Panc1 (cell line): ENCODE measurements around the gene MRPS34. TPM values are rescaled to one million over a fixed set of nuclear protein-coding genes. Genes with fewer than 3 reads are reported as not detected.

Experiments
- ATAC-seq: fragments of 200-7000 bp; cut with Tn5 transposase; 2 replicates; pipeline ENCODE4 v1.9.1; 2020; ENCODE audit warnings: mild to moderate bottlenecking, moderate library complexity
- BruUV-seq: library from RNA; stranded (reverse); fragments of 400-500 nt; replicated peaks from 2 replicates; lab custom pipeline; 2021; lab: Mats Ljungman, UMichigan
- CTCF ChIA-PET: fragments of 300-600 bp; sonication (Branson Sonifier 250); formaldehyde crosslinking; loops from one replicate; lab custom pipeline; 2022; ENCODE audit warnings: antibody characterized with exemption; lab: Charles Lee
- POLR2A ChIA-PET: fragments of 300-600 bp; sonication (Branson Sonifier 250); formaldehyde crosslinking; loops from one replicate; lab custom pipeline; 2022; ENCODE audit warnings: antibody characterized with exemption; lab: Charles Lee
- DNase-seq: peaks from one replicate; pipeline ENCODE4 v3.0.0-alpha.2; 2010; ENCODE audit warnings: low read depth, low spot score
- H3K27ac ChIP-seq: 2 replicates; pipeline ENCODE4 v1.5.1; 2011; ENCODE audit warnings: mild to moderate bottlenecking, low read length, inconsistent platforms
- H3K27me3 ChIP-seq: fragments of 200-500 bp; sonication (Bioruptor generic); 2 replicates; pipeline ENCODE4 v1.6.0; 2014; ENCODE audit warnings: low read length, inconsistent platforms; ENCODE audit not compliant: control insufficient read depth, insufficient read depth
- H3K36me3 ChIP-seq: fragments of 200-500 bp; sonication (Bioruptor generic); 2 replicates; pipeline ENCODE4 v1.5.1; 2014; ENCODE audit warnings: inconsistent platforms, mild to moderate bottlenecking, low read length, moderate library complexity; ENCODE audit not compliant: control insufficient read depth, insufficient read depth
- H3K4me1 ChIP-seq: 2 replicates; pipeline ENCODE4 v1.5.1; 2011; ENCODE audit warnings: inconsistent platforms, mild to moderate bottlenecking, low read length, moderate library complexity; ENCODE audit not compliant: control insufficient read depth, insufficient read depth
- H3K4me3 ChIP-seq, 2 experiments: 2 replicates each; pipeline ENCODE4 v1.5.1; 2011 to 2012; ENCODE audit warnings: low read depth in 2 of 2, low read length in 2 of 2, mild to moderate bottlenecking in 2 of 2, inconsistent platforms in 1 of 2, moderate library complexity in 1 of 2
- H3K9me3 ChIP-seq: fragments of 200-500 bp; sonication (Bioruptor generic); 2 replicates; pipeline ENCODE4 v1.5.1; 2014; ENCODE audit warnings: low read depth, mild to moderate bottlenecking, inconsistent platforms, low read length, moderate library complexity; ENCODE audit not compliant: control insufficient read depth, insufficient read depth
- POLR2AphosphoS5 ChIP-seq: IDR thresholded peaks from 2 replicates; pipeline ENCODE4 v1.6.1; 2012; ENCODE audit warnings: mild to moderate bottlenecking, low read depth, low read length, moderate library complexity
- SIN3A ChIP-seq: IDR thresholded peaks from 2 replicates; pipeline ENCODE4 v1.6.1; 2012; ENCODE audit warnings: low read depth, mild to moderate bottlenecking, low read length, moderate library complexity, borderline replicate concordance; ENCODE audit not compliant: insufficient read depth
- TCF7L2 ChIP-seq: IDR thresholded peaks from 2 replicates; pipeline ENCODE4 v1.6.1; 2011; ENCODE audit warnings: mild to moderate bottlenecking, low read depth, low read length, inconsistent platforms
- in situ Hi-C: cut with HindIII; loops from 2 replicates; pipeline ENCODE4 v1.10.0; 2016; ENCODE audit warnings: low sequenced_read_pairs, low pct_unique_long_range_greater_than_20kb
- intact Hi-C: fragments of 100-400 bp; cut with micrococcal nuclease; formaldehyde crosslinking; loops from one replicate; pipeline ENCODE4 v1.10.0; 2022; ENCODE audit not compliant: unreplicated experiment
- total RNA-seq: library from RNA; stranded (reverse); gene quantifications from one replicate; pipeline ENCODE4 v1.2.1, GENCODE V29; 2021; ENCODE audit not compliant: unreplicated experiment
- TF ChIP-seq, protein P1 (sequence below): fragments of 450-650 bp; IDR thresholded peaks from 2 replicates; pipeline ENCODE4 v1.5.1; 2017; ENCODE audit warnings: mild to moderate bottlenecking
- TF ChIP-seq, protein P2 (sequence below), 2 experiments: IDR thresholded peaks; 2 replicates each; pipeline ENCODE4 v1.6.1; 2011 to 2012; ENCODE audit warnings: low read depth in 2 of 2, control low read depth in 1 of 2, low read length in 1 of 2, mild to moderate bottlenecking in 1 of 2, moderate library complexity in 1 of 2; ENCODE audit not compliant: insufficient read depth in 1 of 2

The MRPS34 gene
- total RNA-seq, 1 experiment from 2014 or later: 187 TPM

DNA sequence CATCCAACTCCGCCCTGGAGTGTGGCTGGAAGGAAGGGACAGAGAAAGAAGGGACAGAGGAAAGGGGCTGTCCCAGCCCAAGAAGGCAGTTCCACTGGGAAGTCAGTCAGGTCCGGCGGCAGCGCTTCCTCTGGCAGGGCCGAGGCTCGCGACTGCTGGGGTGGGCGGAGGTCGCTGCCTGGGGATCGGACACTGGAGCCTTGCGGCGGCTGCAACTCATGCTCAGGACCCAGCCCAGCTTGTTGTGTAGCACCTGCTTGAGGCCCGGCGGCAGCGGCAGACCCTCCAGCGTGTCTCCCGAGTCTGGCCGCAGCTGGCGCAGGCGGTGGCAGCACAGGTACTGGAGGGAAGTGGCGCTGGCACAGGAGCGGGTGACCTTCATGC, 4.0 kb upstream of the MRPS34 start:
- ChIA-PET POLR2A (no interaction called here), CTCF (interaction anchor here (0.6 kb wide), 1 partner anchor 47 kb away, joined by 17 read pairs; no protein-coding TSS in a partner anchor)
- Histone ChIP-seq H3K4me1 (peaks cover 61% of the 10 kb centered on the region), H3K27me3 (no peaks in the 10 kb centered on the region), H3K36me3 (no peaks in the 10 kb centered on the region; the same call in 1 of the 2 replicates), H3K27ac (peak overlapping the region; percentile 70), H3K9me3 (no peaks in the 10 kb centered on the region), H3K4me3 (no peak overlapping the region)
- in situ Hi-C loops: no loop called here
- 0 out of 2 replicates have a peak, but pooled peaks have one; percentile 42 for TF ChIP-seq POLR2AphosphoS5
- no peak for TF ChIP-seq SIN3A
- DNase-seq (no peak), ATAC-seq (no peak)
- intact Hi-C loops: loop anchor here (10.0 kb wide), 1 partner anchor 1092 kb away; the partner anchor contains the start of genes JMJD8 and STUB1
- BruUV-seq: no TSS peak

- CTCF ChIA-PET: no interaction called here
- in situ Hi-C loops: no loop called here
- intact Hi-C loops: loop anchor here (10.0 kb wide), 1 partner anchor 1092 kb away; the partner anchor contains the start of genes JMJD8 and STUB1
These were observed 3.7 kb upstream of the MRPS34 start for GRCh38 chr16:1776672-1776955.

GRCh38 chr16:1775846-1776671, 3.1 kb upstream of the MRPS34 start:
- ChIA-PET POLR2A (no interaction called here), CTCF (no interaction called here)
- BruUV-seq: no TSS peak
- no peaks in the 10 kb centered on the region for H3K27me3 ChIP-seq
- DNase-seq: no peak
- H3K36me3 ChIP-seq: no peaks in the 10 kb centered on the region; the same call in 1 of the 2 replicates
- TF ChIP-seq, protein P1, sequence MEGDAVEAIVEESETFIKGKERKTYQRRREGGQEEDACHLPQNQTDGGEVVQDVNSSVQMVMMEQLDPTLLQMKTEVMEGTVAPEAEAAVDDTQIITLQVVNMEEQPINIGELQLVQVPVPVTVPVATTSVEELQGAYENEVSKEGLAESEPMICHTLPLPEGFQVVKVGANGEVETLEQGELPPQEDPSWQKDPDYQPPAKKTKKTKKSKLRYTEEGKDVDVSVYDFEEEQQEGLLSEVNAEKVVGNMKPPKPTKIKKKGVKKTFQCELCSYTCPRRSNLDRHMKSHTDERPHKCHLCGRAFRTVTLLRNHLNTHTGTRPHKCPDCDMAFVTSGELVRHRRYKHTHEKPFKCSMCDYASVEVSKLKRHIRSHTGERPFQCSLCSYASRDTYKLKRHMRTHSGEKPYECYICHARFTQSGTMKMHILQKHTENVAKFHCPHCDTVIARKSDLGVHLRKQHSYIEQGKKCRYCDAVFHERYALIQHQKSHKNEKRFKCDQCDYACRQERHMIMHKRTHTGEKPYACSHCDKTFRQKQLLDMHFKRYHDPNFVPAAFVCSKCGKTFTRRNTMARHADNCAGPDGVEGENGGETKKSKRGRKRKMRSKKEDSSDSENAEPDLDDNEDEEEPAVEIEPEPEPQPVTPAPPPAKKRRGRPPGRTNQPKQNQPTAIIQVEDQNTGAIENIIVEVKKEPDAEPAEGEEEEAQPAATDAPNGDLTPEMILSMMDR: no peak
- TF ChIP-seq TCF7L2 (no peak), POLR2AphosphoS5 (no peak), SIN3A (no peak)
- TF ChIP-seq, protein P2, sequence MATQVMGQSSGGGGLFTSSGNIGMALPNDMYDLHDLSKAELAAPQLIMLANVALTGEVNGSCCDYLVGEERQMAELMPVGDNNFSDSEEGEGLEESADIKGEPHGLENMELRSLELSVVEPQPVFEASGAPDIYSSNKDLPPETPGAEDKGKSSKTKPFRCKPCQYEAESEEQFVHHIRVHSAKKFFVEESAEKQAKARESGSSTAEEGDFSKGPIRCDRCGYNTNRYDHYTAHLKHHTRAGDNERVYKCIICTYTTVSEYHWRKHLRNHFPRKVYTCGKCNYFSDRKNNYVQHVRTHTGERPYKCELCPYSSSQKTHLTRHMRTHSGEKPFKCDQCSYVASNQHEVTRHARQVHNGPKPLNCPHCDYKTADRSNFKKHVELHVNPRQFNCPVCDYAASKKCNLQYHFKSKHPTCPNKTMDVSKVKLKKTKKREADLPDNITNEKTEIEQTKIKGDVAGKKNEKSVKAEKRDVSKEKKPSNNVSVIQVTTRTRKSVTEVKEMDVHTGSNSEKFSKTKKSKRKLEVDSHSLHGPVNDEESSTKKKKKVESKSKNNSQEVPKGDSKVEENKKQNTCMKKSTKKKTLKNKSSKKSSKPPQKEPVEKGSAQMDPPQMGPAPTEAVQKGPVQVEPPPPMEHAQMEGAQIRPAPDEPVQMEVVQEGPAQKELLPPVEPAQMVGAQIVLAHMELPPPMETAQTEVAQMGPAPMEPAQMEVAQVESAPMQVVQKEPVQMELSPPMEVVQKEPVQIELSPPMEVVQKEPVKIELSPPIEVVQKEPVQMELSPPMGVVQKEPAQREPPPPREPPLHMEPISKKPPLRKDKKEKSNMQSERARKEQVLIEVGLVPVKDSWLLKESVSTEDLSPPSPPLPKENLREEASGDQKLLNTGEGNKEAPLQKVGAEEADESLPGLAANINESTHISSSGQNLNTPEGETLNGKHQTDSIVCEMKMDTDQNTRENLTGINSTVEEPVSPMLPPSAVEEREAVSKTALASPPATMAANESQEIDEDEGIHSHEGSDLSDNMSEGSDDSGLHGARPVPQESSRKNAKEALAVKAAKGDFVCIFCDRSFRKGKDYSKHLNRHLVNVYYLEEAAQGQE (IDR thresholded peaks at IDR 0.05; ENCODE audit: insufficient read depth in 1 of 2, low read depth in 2 of 2, low read length in 1 of 2): no peak
- peaks cover 59% of the 10 kb centered on the region for H3K4me1 ChIP-seq
- intact Hi-C loops (loop anchor here (10.0 kb wide), 1 partner anchor 1091 kb away; the partner anchor contains the start of genes JMJD8 and STUB1), in situ Hi-C loops (no loop called here)
- H3K4me3 ChIP-seq: no peak overlapping the region
- H3K9me3 ChIP-seq: no peaks in the 10 kb centered on the region
- ATAC-seq: no peak
- peak overlapping the region; percentile 17; the same call in 1 of the 2 replicates for H3K27ac ChIP-seq

More at GRCh38 chr16:1776672-1776955, 3.7 kb upstream of the MRPS34 start:
- POLR2A ChIA-PET: no interaction called here
- DNase-seq (no peak), ATAC-seq (no peak)
- Histone ChIP-seq H3K9me3 (no peaks in the 10 kb centered on the region), H3K4me1 (peaks cover 61% of the 10 kb centered on the region), H3K27ac (peak overlapping the region; percentile 70), H3K27me3 (no peaks in the 10 kb centered on the region), H3K36me3 (no peaks in the 10 kb centered on the region; the same call in 1 of the 2 replicates), H3K4me3 (no peak overlapping the region)
- TF ChIP-seq, protein P2 (IDR thresholded peaks at IDR 0.05; ENCODE audit: insufficient read depth in 1 of 2, low read depth in 2 of 2, low read length in 1 of 2): no peak
- TF ChIP-seq SIN3A: 0 out of 2 replicates have a peak, but pooled peaks have one; percentile 17
- BruUV-seq: no TSS peak
